WTC11 (cell line): ENCODE results near the gene BICRA. TPM values are rescaled to one million over a fixed set of nuclear protein-coding genes. Genes with fewer than 3 reads are reported as not detected.

Experiments
- ATAC-seq: fragments of 200-7000 bp; cut with Tn5 transposase; 2 replicates; pipeline ENCODE4 v1.10.0; 2021; ENCODE audit warnings: mild to moderate bottlenecking, moderate library complexity
- CTCF ChIA-PET: fragments of 300-600 bp; sonication (Branson Sonifier 250); formaldehyde crosslinking; loops from one replicate; lab custom pipeline; 2021; ENCODE audit warnings: antibody characterized with exemption; lab: Charles Lee
- POLR2A ChIA-PET: fragments of 350-600 bp; sonication (Branson Sonifier 250); formaldehyde crosslinking; loops from one replicate; lab custom pipeline; 2021; ENCODE audit warnings: antibody characterized with exemption; lab: Charles Lee
- DNase-seq: peaks from one replicate; pipeline ENCODE4 v3.0.0; 2021; ENCODE audit warnings: low spot score
- H3K27ac Mint-ChIP-seq: 2 replicates; pipeline ENCODE4 v1.8.0; 2021; ENCODE audit warnings: mixed read lengths
- H3K27me3 Mint-ChIP-seq: 2 replicates; pipeline ENCODE4 v1.8.0; 2021; ENCODE audit warnings: low read depth, mild to moderate bottlenecking, moderate library complexity, mixed read lengths
- H3K36me3 Mint-ChIP-seq: 2 replicates; pipeline ENCODE4 v1.8.0; 2021; ENCODE audit warnings: mixed read lengths
- H3K4me1 Mint-ChIP-seq: 2 replicates; pipeline ENCODE4 v1.8.0; 2022; ENCODE audit warnings: mixed read lengths
- H3K4me3 Mint-ChIP-seq: 2 replicates; pipeline ENCODE4 v1.8.0; 2021; ENCODE audit warnings: mild to moderate bottlenecking, moderate library complexity, mixed read lengths
- H3K9me3 Mint-ChIP-seq: 2 replicates; pipeline ENCODE4 v1.8.0; 2021; ENCODE audit warnings: mixed read lengths
- ATF2 ChIP-seq: sonication (generic); formaldehyde crosslinking; IDR thresholded peaks from 2 replicates; pipeline ENCODE4 v1.8.1; 2022; ENCODE audit warnings: low read depth, missing genetic modification reagents, borderline replicate concordance
- CTCF ChIP-seq: fragments of 200-600 bp; IDR thresholded peaks from 2 replicates; pipeline ENCODE4 v1.8.0; 2022; ENCODE audit warnings: antibody characterized with exemption
- E2F1 ChIP-seq: sonication (generic); formaldehyde crosslinking; IDR thresholded peaks from 2 replicates; pipeline ENCODE4 v1.8.0; 2022; ENCODE audit warnings: mild to moderate bottlenecking, missing genetic modification reagents
- E2F4 ChIP-seq: sonication (generic); formaldehyde crosslinking; IDR thresholded peaks from 2 replicates; pipeline ENCODE4 v1.8.1; 2022; ENCODE audit warnings: low read depth, mild to moderate bottlenecking, moderate library complexity, missing genetic modification reagents, borderline replicate concordance
- FOXK1 ChIP-seq: sonication (generic); formaldehyde crosslinking; IDR thresholded peaks from 2 replicates; pipeline ENCODE4 v1.8.0; 2022; ENCODE audit warnings: mild to moderate bottlenecking, moderate library complexity, missing genetic modification reagents
- FOXP1 ChIP-seq: sonication (generic); formaldehyde crosslinking; IDR thresholded peaks from 2 replicates; pipeline ENCODE4 v1.8.0; 2022; ENCODE audit warnings: missing genetic modification reagents, mild to moderate bottlenecking, moderate library complexity, borderline replicate concordance
- GABPB1 ChIP-seq: sonication (generic); formaldehyde crosslinking; IDR thresholded peaks from 2 replicates; pipeline ENCODE4 v1.8.1; 2023; ENCODE audit warnings: mild to moderate bottlenecking, missing genetic modification reagents
- GTF2I ChIP-seq: fragments of 250-450 bp; sonication (Bioruptor Pico); conservative IDR thresholded peaks from 2 replicates; pipeline ENCODE4 v1.4.0; 2021; ENCODE audit warnings: mild to moderate bottlenecking
- HMGA2 ChIP-seq: fragments of 250-450 bp; sonication (Bioruptor Pico); IDR thresholded peaks from 2 replicates; pipeline ENCODE4 v1.4.0; 2021; ENCODE audit warnings: mild to moderate bottlenecking, moderate library complexity
- MYBL2 ChIP-seq: sonication (generic); formaldehyde crosslinking; IDR thresholded peaks from 2 replicates; pipeline ENCODE4 v1.8.1; 2023; ENCODE audit warnings: mild to moderate bottlenecking, moderate library complexity, missing genetic modification reagents
- NFE2L1 ChIP-seq: sonication (generic); formaldehyde crosslinking; IDR thresholded peaks from 2 replicates; pipeline ENCODE4 v1.8.1; 2023; ENCODE audit warnings: missing genetic modification reagents
- PRRX2 ChIP-seq: fragments of 250-450 bp; sonication (Bioruptor Pico); IDR thresholded peaks from 2 replicates; pipeline ENCODE4 v1.8.0; 2021; ENCODE audit warnings: mild to moderate bottlenecking
- STAT6 ChIP-seq: sonication (generic); formaldehyde crosslinking; conservative IDR thresholded peaks from 2 replicates; pipeline ENCODE4 v1.8.1; 2023; ENCODE audit warnings: mild to moderate bottlenecking, low read depth, missing genetic modification reagents, moderate library complexity
- ZBTB43 ChIP-seq: sonication (generic); formaldehyde crosslinking; IDR thresholded peaks from 2 replicates; pipeline ENCODE4 v1.8.1; 2023; ENCODE audit warnings: mild to moderate bottlenecking, missing genetic modification reagents
- ZNF232 ChIP-seq: sonication (generic); formaldehyde crosslinking; IDR thresholded peaks from 2 replicates; pipeline ENCODE4 v1.8.0; 2022; ENCODE audit warnings: mild to moderate bottlenecking, missing genetic modification reagents
- ZNF425 ChIP-seq: fragments of 250-450 bp; sonication (Bioruptor Pico); conservative IDR thresholded peaks from 2 replicates; pipeline ENCODE4 v1.9.0; 2021; ENCODE audit warnings: mild to moderate bottlenecking
- ZNF532 ChIP-seq: fragments of 250-450 bp; sonication (Bioruptor Pico); IDR thresholded peaks from 2 replicates; pipeline ENCODE4 v1.9.0; 2021; ENCODE audit warnings: mild to moderate bottlenecking, borderline replicate concordance
- total RNA-seq: library from RNA; stranded (reverse); gene quantifications from 3 replicates; pipeline ENCODE4 v1.2.3, GENCODE V29; 2021

BICRA gene
- total RNA-seq, 1 experiment from 2014 or later, result 30.3 TPM

GRCh38 chr19:47673426-47673825 lies 64.5 kb downstream of the BICRA start:
- H3K4me3 Mint-ChIP-seq, result no peak overlapping the region
- H3K27ac Mint-ChIP-seq, result no peak overlapping the region
- no peak for ATAC-seq
- TF ChIP-seq HMGA2 (CRISPR knock-in tag) (no peak), ZBTB43 (CRISPR knock-in tag) (no peak), E2F4 (CRISPR knock-in tag) (no peak), ZNF425 (no peak), FOXP1 (CRISPR knock-in tag) (no peak), E2F1 (CRISPR knock-in tag) (no peak), CTCF (no peak), ZNF232 (no peak), GABPB1 (CRISPR knock-in tag) (no peak), MYBL2 (no peak)
- no peaks in the 10 kb centered on the region for H3K9me3 Mint-ChIP-seq
- H3K36me3 Mint-ChIP-seq, result peaks cover 36% of the 10 kb centered on the region
- no peaks in the 10 kb centered on the region for H3K4me1 Mint-ChIP-seq
- ChIA-PET CTCF (no interaction called here), POLR2A (no interaction called here)
- no peaks in the 10 kb centered on the region for H3K27me3 Mint-ChIP-seq
- no peak for DNase-seq

- POLR2A ChIA-PET, result no interaction called here
- Mint-ChIP-seq H3K36me3 (peaks cover 37% of the 10 kb centered on the region), H3K4me3 (no peak overlapping the region), H3K4me1 (no peaks in the 10 kb centered on the region), H3K27me3 (no peaks in the 10 kb centered on the region), H3K9me3 (no peaks in the 10 kb centered on the region), H3K27ac (no peak overlapping the region)
- ATAC-seq, result no peak
- CTCF ChIA-PET, result no interaction called here
- DNase-seq, result no peak
- TF ChIP-seq STAT6 (CRISPR knock-in tag) (no peak), FOXP1 (CRISPR knock-in tag) (no peak), PRRX2 (CRISPR knock-in tag) (no peak), ZBTB43 (CRISPR knock-in tag) (no peak), ZNF532 (CRISPR knock-in tag) (no peak), FOXK1 (CRISPR knock-in tag) (no peak), ATF2 (CRISPR knock-in tag) (no peak), NFE2L1 (CRISPR knock-in tag) (no peak), GTF2I (no peak)
Observed at GRCh38 chr19:47674548-47674947, 65.6 kb downstream of the BICRA start.
